Body of pancreas (tissue), 4 donors: ENCODE measurements around the gene SERPINB4. TPM values are rescaled to one million over a fixed set of nuclear protein-coding genes. Genes with fewer than 3 reads are reported as not detected.

Source experiments
- ATAC-seq: fragments of 150-250 bp; one replicate; pipeline ENCODE4 v1.9.1; 2016
- DNase-seq, 4 donors: peaks; one replicate each; pipeline ENCODE4 v3.0.0-alpha.2; 2019
- H3K27ac ChIP-seq, 4 donors: fragments of 200-600 bp; sonication (generic); 1 replicate in 3 of 4; 2 replicates in 1 of 4; pipeline versions ENCODE4 v1.5.1 to v1.6.1; 2016 to 2019; ENCODE audit warnings: mild to moderate bottlenecking in 1 of 4, mixed read lengths in 1 of 4, moderate library complexity in 1 of 4
- H3K27me3 ChIP-seq, 2 donors: fragments of 200-600 bp; sonication (generic); one replicate each; pipeline ENCODE4 v1.6.0; 2016; ENCODE audit warnings: mild to moderate bottlenecking in 1 of 2
- H3K36me3 ChIP-seq, 2 donors: fragments of 200-600 bp; sonication (generic); replicated peaks in 1 of 2; 2 replicates each; pipeline ENCODE4 v1.5.1; 2016; ENCODE audit warnings: low read depth in 2 of 2; ENCODE audit not compliant: insufficient read depth in 1 of 2
- H3K4me1 ChIP-seq: fragments of 200-600 bp; sonication (generic); one replicate; pipeline ENCODE4 v1.6.0; 2016
- H3K4me3 ChIP-seq, 2 donors: fragments of 200-600 bp; sonication (generic); 1 replicate in 1 of 2; 2 replicates in 1 of 2; pipeline ENCODE4 v1.5.1; 2016 to 2019
- H3K9me3 ChIP-seq, 3 donors: fragments of 200-600 bp; sonication (generic); 1 replicate in 2 of 3; 2 replicates in 1 of 3; pipeline ENCODE4 v1.5.1; 2016
- CTCF ChIP-seq, 7 experiments: fragments of 450-650 bp in 4 of 7; fragments of 200-600 bp in 3 of 7; sonication (generic) in 3 of 7; IDR thresholded peaks; one replicate each; pipeline ENCODE4 v1.5.1; 2016 to 2019; ENCODE audit warnings: antibody characterized with exemption in 7 of 7
- POLR2A ChIP-seq, 3 donors: fragments of 450-650 bp; IDR thresholded peaks; one replicate each; pipeline ENCODE4 v1.6.1; 2016; ENCODE audit warnings: antibody characterized with exemption in 3 of 3, mild to moderate bottlenecking in 2 of 3
- WGBS, 2 donors: methylation state at CpG; one replicate each; pipeline ENCODE4 v1.1.5; 2017; 5-methylcytosine and 5-hydroxymethylcytosine counted together
- intact Hi-C: fragments of 100-400 bp; cut with DNase I; formaldehyde crosslinking; loops from one replicate; pipeline ENCODE4 v1.15.1; 2023
- total RNA-seq, 2 donors: library from RNA; depleted of rRNA; stranded (reverse); fragments of >200 nt; gene quantifications; one replicate each; pipeline ENCODE4 v1.1.0, GENCODE V29; 2016

SERPINB4 gene
- total RNA-seq, 2 donors from 2014 or later: not detected

GRCh38 chr18:63588909-63589308 lies 55.1 kb downstream of the SERPINB4 start:
- peaks cover 0 to 4% of the 10 kb centered on the region in 2 donors for H3K27me3 ChIP-seq
- DNase-seq (no peak), ATAC-seq (no peak)
- intact Hi-C loops: loop anchor here (10.0 kb wide), 1 partner anchor 74 kb away; no protein-coding TSS in a partner anchor
- H3K4me1 ChIP-seq: no peaks in the 10 kb centered on the region
- TF ChIP-seq CTCF (IDR thresholded peaks at IDR 0.05): no peak
- no peak for TF ChIP-seq POLR2A (IDR thresholded peaks at IDR 0.05)
- 66% methylated on average over 5 of the region's 5 CpGs for WGBS, 2 donors
- no peak overlapping the region for H3K4me3 ChIP-seq
- H3K9me3 ChIP-seq: no peaks in the 10 kb centered on the region
- no peaks in the 10 kb centered on the region for H3K36me3 ChIP-seq
- no peak overlapping the region for H3K27ac ChIP-seq

Other genes with a start within 250 kb of the SERPINB4 start
- 10 to 100 TPM; 16.2 to 20.2 TPM for gene VPS4B, start 221.8 kb downstream of the SERPINB4 start, total RNA-seq
- gene SERPINB5, start 167.3 kb downstream of the SERPINB4 start, total RNA-seq: not detected
- gene SERPINB12, start 101.9 kb downstream of the SERPINB4 start, total RNA-seq: not detected
- not detected for gene SERPINB13, start 56.9 kb downstream of the SERPINB4 start, total RNA-seq
- not detected for gene SERPINB3, start 17.6 kb upstream of the SERPINB4 start, total RNA-seq
- not detected for gene SERPINB11, start 58.7 kb upstream of the SERPINB4 start, total RNA-seq
- not detected for gene SERPINB7, start 131.2 kb upstream of the SERPINB4 start, total RNA-seq
- 1 to 10 TPM in 1 of 2 donors, not detected in 1; 1.6 TPM for gene SERPINB2, start 243.4 kb upstream of the SERPINB4 start, total RNA-seq